Measurements from ENCODE around the gene MYO1B. TPM values are rescaled to one million over a fixed set of nuclear protein-coding genes. Genes with fewer than 3 reads are reported as not detected.

The MYO1B gene
- total RNA-seq, 4 donors from 2014 or later = 16.9 to 43.8 (median 32.9) TPM

DNA sequence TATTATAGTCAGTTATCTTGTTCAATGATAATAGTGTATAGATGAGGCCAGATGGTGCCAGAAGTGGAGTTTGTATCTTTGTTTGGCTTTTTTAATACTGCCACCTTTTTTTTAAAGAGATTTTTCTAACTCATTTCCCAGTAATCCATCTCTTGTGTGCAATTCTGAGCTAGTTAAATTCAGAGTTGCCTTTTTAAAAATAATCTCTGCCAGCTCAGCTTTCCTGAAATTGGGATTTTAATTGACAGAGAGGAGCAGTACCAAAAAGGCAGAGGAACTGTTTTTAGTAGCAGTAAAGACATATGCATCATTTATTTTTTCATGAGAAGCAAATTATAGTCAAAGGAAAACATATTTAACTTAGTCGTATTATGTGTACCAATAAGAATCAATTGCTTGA is 185.3 kb downstream of the MYO1B start:
- TF ChIP-seq POLR2A (IDR thresholded peaks at IDR 0.05) = no peak
- 84 to 96% methylated on average over 1 of the region's 1 CpG for WGBS, 2 donors

DNA sequence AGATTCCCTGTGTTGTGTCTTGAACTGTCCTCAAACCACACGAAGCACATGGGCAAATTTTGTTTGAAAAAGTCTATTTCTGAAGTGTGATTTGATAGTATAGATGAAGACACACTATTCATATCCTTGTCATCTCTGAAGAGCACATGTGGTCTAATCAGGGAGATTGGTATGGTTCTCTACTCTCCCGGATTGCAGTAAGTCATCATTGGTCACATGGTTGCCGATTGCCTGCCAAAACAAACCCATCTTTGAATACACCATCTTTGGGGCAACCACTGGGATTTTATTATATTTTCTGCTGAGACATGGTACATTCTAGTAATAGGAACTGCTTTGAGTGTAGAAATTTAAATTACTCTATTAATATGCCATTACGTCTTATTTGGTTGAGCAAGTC is 186.9 kb downstream of the MYO1B start:
- DNase-seq = no peak
- H3K4me1 ChIP-seq = no peaks in the 10 kb centered on the region
- no peak overlapping the region for H3K4me3 ChIP-seq (replicated peaks in 1 of 3)
- 87 to 89% methylated on average over 4 of the region's 4 CpGs for WGBS, 2 donors
- no peak overlapping the region for H3K27ac ChIP-seq
- intact Hi-C loops (cut with DNase I) = no loop called here
- H3K36me3 ChIP-seq = no peaks in the 10 kb centered on the region
- no peak for TF ChIP-seq POLR2A (IDR thresholded peaks at IDR 0.05)
- TF ChIP-seq, protein P1, sequence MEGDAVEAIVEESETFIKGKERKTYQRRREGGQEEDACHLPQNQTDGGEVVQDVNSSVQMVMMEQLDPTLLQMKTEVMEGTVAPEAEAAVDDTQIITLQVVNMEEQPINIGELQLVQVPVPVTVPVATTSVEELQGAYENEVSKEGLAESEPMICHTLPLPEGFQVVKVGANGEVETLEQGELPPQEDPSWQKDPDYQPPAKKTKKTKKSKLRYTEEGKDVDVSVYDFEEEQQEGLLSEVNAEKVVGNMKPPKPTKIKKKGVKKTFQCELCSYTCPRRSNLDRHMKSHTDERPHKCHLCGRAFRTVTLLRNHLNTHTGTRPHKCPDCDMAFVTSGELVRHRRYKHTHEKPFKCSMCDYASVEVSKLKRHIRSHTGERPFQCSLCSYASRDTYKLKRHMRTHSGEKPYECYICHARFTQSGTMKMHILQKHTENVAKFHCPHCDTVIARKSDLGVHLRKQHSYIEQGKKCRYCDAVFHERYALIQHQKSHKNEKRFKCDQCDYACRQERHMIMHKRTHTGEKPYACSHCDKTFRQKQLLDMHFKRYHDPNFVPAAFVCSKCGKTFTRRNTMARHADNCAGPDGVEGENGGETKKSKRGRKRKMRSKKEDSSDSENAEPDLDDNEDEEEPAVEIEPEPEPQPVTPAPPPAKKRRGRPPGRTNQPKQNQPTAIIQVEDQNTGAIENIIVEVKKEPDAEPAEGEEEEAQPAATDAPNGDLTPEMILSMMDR (IDR thresholded peaks at IDR 0.05) = no peak
- H3K9me3 ChIP-seq = no peaks in the 10 kb centered on the region
- H3K27me3 ChIP-seq = no peaks in the 10 kb centered on the region

More for the DNA sequence above, 185.3 kb downstream of the MYO1B start:
- H3K36me3 ChIP-seq = no peaks in the 10 kb centered on the region
- DNase-seq = no peak
- no peak overlapping the region for H3K4me3 ChIP-seq (replicated peaks in 1 of 3)
- no peaks in the 10 kb centered on the region for H3K27me3 ChIP-seq
- H3K9me3 ChIP-seq = no peaks in the 10 kb centered on the region
- no peaks in the 10 kb centered on the region for H3K4me1 ChIP-seq
- intact Hi-C loops (cut with DNase I) = no loop called here
- H3K27ac ChIP-seq = no peak overlapping the region

DNA sequence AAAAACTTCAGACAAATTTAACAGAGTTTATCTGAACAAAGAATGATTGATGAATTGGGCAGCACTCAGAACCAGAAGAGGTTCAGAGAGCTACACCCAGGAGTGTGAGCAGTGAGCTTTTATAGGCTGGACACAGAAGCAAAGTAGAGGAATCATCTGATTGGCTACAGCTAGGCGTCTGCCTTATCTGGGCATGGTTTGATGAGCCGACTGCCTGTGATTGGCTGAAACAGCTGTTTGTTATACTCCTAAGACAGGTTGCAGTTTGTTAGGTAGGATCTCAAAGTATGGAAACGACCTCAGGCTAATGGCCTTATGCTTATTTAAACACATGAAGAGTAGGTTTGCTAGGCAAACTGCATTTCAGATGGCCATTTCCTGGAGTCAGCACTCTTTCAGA is 188.9 kb downstream of the MYO1B start:
- Histone ChIP-seq H3K27me3 (no peaks in the 10 kb centered on the region), H3K36me3 (no peaks in the 10 kb centered on the region), H3K4me1 (no peaks in the 10 kb centered on the region), H3K27ac (no peak overlapping the region), H3K9me3 (no peaks in the 10 kb centered on the region), H3K4me3 (replicated peaks in 1 of 3) (no peak overlapping the region)
- no peak for DNase-seq
- intact Hi-C loops (cut with DNase I) = no loop called here
- TF ChIP-seq, protein P1 (IDR thresholded peaks at IDR 0.05) = no peak
- no peak for TF ChIP-seq POLR2A (IDR thresholded peaks at IDR 0.05)
- 78 to 90% methylated on average over 3 of the region's 3 CpGs for WGBS, 2 donors

DNA sequence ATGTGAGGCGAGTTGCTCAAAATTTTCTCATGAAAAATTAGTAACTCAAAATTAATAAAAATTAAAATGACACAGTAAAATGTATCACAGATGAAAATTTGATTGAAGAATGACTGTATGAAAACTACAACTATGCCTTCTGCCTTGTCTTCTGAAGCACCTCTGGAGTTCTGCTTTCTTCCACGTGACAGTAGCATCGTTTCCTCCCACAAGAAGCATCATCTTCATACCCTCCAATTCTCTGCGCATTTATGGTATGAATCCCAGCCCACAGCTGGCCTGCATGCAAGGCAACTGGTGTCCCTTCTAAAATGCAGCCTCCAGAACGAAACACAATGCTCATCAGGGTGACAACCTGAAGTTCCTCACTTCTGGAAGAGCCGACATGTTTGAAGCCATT is 189.9 kb downstream of the MYO1B start:
- Histone ChIP-seq H3K9me3 (no peaks in the 10 kb centered on the region), H3K36me3 (no peaks in the 10 kb centered on the region), H3K4me3 (replicated peaks in 1 of 3) (no peak overlapping the region), H3K27me3 (no peaks in the 10 kb centered on the region), H3K27ac (no peak overlapping the region), H3K4me1 (no peaks in the 10 kb centered on the region)
- intact Hi-C loops (cut with DNase I) = no loop called here
- no peak for TF ChIP-seq POLR2A (IDR thresholded peaks at IDR 0.05)
- TF ChIP-seq, protein P1 (IDR thresholded peaks at IDR 0.05) = no peak
- DNase-seq = no peak
- WGBS, 2 donors = 93 to 97% methylated on average over 6 of the region's 6 CpGs

DNA sequence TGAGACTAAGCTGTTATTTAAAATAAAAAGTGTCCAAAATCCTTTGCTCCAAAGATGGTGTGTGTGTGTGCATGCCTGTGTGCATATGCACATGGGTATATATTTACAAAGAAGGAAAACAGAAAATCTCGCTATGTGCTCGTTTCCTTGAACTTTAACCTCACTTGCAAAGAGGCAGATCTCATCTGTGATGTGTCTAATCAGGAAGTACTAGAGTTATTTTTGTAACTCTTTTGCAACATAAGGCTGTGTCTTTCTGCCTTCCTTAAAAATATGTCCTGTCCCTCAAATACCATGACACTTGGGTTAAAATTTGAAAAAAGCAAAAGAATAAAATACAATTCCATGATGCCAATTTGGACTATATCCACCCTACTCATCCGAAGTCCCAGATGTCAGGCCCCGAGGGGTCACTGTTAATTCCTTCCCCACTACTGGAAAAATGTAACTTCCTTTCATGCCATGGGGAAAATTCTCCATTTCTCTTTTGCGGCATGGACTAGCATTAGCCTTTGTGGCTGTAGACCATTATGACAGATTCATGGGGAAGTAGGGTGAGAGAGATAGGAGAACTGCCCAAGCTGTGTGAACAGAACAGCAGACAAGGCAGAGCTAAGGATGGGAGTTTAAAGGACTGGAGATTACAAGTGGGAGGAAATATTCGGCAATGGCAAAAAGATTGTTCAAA is 191.3 kb downstream of the MYO1B start:
- TF ChIP-seq POLR2A (IDR thresholded peaks at IDR 0.05) = no peak
- TF ChIP-seq, protein P1 (IDR thresholded peaks at IDR 0.05) = no peak
- H3K27ac ChIP-seq = no peak overlapping the region
- 71 to 77% methylated on average over 6 of the region's 6 CpGs for WGBS, 2 donors

More for the DNA sequence above, 191.3 kb downstream of the MYO1B start:
- intact Hi-C loops (cut with DNase I) = no loop called here
- no peak for DNase-seq
- no peak overlapping the region for H3K4me3 ChIP-seq (replicated peaks in 1 of 3)
- H3K36me3 ChIP-seq = no peaks in the 10 kb centered on the region
- H3K4me1 ChIP-seq = peaks cover 0 to 6% of the 10 kb centered on the region in 2 donors
- no peaks in the 10 kb centered on the region for H3K27me3 ChIP-seq
- H3K9me3 ChIP-seq = no peaks in the 10 kb centered on the region
